Measurements from ENCODE around the gene TMEM138. TPM values are rescaled to one million over a fixed set of nuclear protein-coding genes. Genes with fewer than 3 reads are reported as not detected.

The TMEM138 gene
- total RNA-seq, 1 experiment from 2014 or later, result 43.6 TPM

GRCh38 chr11:61345170-61345610 lies 17.0 kb upstream of the TMEM138 start:
- no CpG with 5 or more reads among the region's 4 CpGs for WGBS (ENCODE audit: extremely low coverage, insufficient read length, low lambda C conversion rate)
- no peaks in the 10 kb centered on the region for H3K23me2 ChIP-seq (ENCODE audit: insufficient read length, low read depth, low read length, poor library complexity, severe bottlenecking)
- no peak overlapping the region for H3K27ac Mint-ChIP-seq

More at GRCh38 chr11:61345170-61345610, 17.0 kb upstream of the TMEM138 start:
- Histone ChIP-seq H3K79me1 (ENCODE audit: insufficient read depth, low read depth, low read length, poor library complexity, severe bottlenecking) (no peaks in the 10 kb centered on the region), H3K14ac (ENCODE audit: insufficient read depth, low read length) (no peak overlapping the region), H3K56ac (ENCODE audit: insufficient read length, low read depth, low read length) (no peak overlapping the region), H3K4me2 (ENCODE audit: insufficient read depth, insufficient read length, low read length) (no peak overlapping the region), H3K9ac (ENCODE audit: extremely low read depth, insufficient read length, low read length) (no peak overlapping the region), H2BK12ac (ENCODE audit: insufficient read length, low read depth, low read length) (no peak overlapping the region), H2BK120ac (ENCODE audit: low read depth, low read length, poor library complexity, severe bottlenecking) (no peak overlapping the region), H3K4ac (ENCODE audit: low read depth, low read length) (no peak overlapping the region), H3K27me3 (ENCODE audit: insufficient read depth, low read length) (no peaks in the 10 kb centered on the region), H3K79me2 (ENCODE audit: insufficient read depth, low read length) (no peaks in the 10 kb centered on the region), H4K91ac (ENCODE audit: insufficient read length, low read depth, low read length) (no peak overlapping the region), H4K5ac (ENCODE audit: insufficient read length, low read depth, low read length) (no peak overlapping the region), H4K20me1 (ENCODE audit: control insufficient read depth, insufficient read depth, insufficient read length) (no peaks in the 10 kb centered on the region), H4K8ac (replicated peaks; ENCODE audit: insufficient read length, low read depth, low read length) (no peak overlapping the region), H3K23ac (ENCODE audit: insufficient read length, low read depth, low read length) (no peak overlapping the region), H2BK15ac (ENCODE audit: low read depth, low read length) (no peak overlapping the region), H3K4me1 (ENCODE audit: insufficient read depth, low read length) (no peaks in the 10 kb centered on the region), H2AK5ac (ENCODE audit: insufficient read length, low read length) (no peak overlapping the region), H3T11ph (ENCODE audit: low read length) (no peak overlapping the region), H2AFZ (ENCODE audit: low read length) (no peak overlapping the region), H2BK20ac (ENCODE audit: low read depth, low read length, poor library complexity, severe bottlenecking) (no peak overlapping the region), H3K9me3 (ENCODE audit: control insufficient read depth, low read depth, low read length) (no peaks in the 10 kb centered on the region), H2BK5ac (ENCODE audit: insufficient read length, low read length) (no peak overlapping the region), H3K27ac (ENCODE audit: insufficient read length, low read depth, low read length) (no peak overlapping the region), H3K18ac (ENCODE audit: insufficient read length, low read depth, low read length) (no peak overlapping the region)
- no peak for DNase-seq
- TF ChIP-seq, protein P1, sequence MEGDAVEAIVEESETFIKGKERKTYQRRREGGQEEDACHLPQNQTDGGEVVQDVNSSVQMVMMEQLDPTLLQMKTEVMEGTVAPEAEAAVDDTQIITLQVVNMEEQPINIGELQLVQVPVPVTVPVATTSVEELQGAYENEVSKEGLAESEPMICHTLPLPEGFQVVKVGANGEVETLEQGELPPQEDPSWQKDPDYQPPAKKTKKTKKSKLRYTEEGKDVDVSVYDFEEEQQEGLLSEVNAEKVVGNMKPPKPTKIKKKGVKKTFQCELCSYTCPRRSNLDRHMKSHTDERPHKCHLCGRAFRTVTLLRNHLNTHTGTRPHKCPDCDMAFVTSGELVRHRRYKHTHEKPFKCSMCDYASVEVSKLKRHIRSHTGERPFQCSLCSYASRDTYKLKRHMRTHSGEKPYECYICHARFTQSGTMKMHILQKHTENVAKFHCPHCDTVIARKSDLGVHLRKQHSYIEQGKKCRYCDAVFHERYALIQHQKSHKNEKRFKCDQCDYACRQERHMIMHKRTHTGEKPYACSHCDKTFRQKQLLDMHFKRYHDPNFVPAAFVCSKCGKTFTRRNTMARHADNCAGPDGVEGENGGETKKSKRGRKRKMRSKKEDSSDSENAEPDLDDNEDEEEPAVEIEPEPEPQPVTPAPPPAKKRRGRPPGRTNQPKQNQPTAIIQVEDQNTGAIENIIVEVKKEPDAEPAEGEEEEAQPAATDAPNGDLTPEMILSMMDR (conservative IDR thresholded peaks at IDR 0.05), result no peak
- no peaks in the 10 kb centered on the region for H3K9me3 Mint-ChIP-seq
- H3K4me3 Mint-ChIP-seq, result no peak overlapping the region
- H3K36me3 Mint-ChIP-seq (ENCODE audit: insufficient read depth in 1 of 3, low read depth in 3 of 3), result peaks cover 5 to 44% (median 37%) of the 10 kb centered on the region in 3 experiments
- H3K27me3 Mint-ChIP-seq (ENCODE audit: low read depth), result no peaks in the 10 kb centered on the region
- H3K4me1 Mint-ChIP-seq, result no peaks in the 10 kb centered on the region
